HepG2 (cell line): ENCODE data around the gene SLC25A20. TPM values are rescaled to one million over a fixed set of nuclear protein-coding genes. Genes with fewer than 3 reads are reported as not detected.
A peak's percentile ranks its signal among the peaks of the same experiment; 100 is the strongest.

Experiments
- ATF4 ChIP-seq, 2 experiments: fragments of 450-650 bp in 1 of 2; sonication (generic) in 1 of 2; formaldehyde crosslinking; IDR thresholded peaks; 2 replicates each; pipeline versions ENCODE4 v1.5.0 to v1.8.0; 2020 to 2022; ENCODE audit warnings: mild to moderate bottlenecking in 1 of 2, missing genetic modification reagents in 1 of 2
- MED8 ChIP-seq: sonication (generic); formaldehyde crosslinking; IDR thresholded peaks from 2 replicates; pipeline ENCODE4 v1.8.1; 2023; ENCODE audit warnings: mild to moderate bottlenecking, missing genetic modification reagents; ENCODE audit not compliant: insufficient replicate concordance
- MTA1 ChIP-seq: sonication (generic); formaldehyde crosslinking; IDR thresholded peaks from 2 replicates; pipeline ENCODE4 v1.4.0; 2020; ENCODE audit warnings: missing genetic modification reagents, mild to moderate bottlenecking, borderline replicate concordance
- MZF1 ChIP-seq: sonication (generic); formaldehyde crosslinking; IDR thresholded peaks from 2 replicates; pipeline ENCODE4 v1.8.1; 2023; ENCODE audit warnings: mild to moderate bottlenecking, missing genetic modification reagents, borderline replicate concordance
- NCOA5 ChIP-seq: sonication (generic); formaldehyde crosslinking; IDR thresholded peaks from 2 replicates; pipeline ENCODE4 v1.4.0; 2020; ENCODE audit warnings: missing genetic modification reagents
- NFIB ChIP-seq: sonication (generic); formaldehyde crosslinking; IDR thresholded peaks from 2 replicates; pipeline ENCODE4 v1.9.0; 2021; ENCODE audit warnings: missing genetic modification reagents, mild to moderate bottlenecking, borderline replicate concordance
- PHF5A ChIP-seq: IDR thresholded peaks from one replicate; pipeline ENCODE4 v1.6.1; 2018; ENCODE audit warnings: low read depth, missing genetic modification reagents; ENCODE audit not compliant: unreplicated experiment
- RAD21 ChIP-seq: fragments of 450-650 bp; formaldehyde crosslinking; IDR thresholded peaks from 2 replicates; pipeline ENCODE4 v1.5.0; 2020; ENCODE audit warnings: mild to moderate bottlenecking
- REPIN1 ChIP-seq: sonication (generic); formaldehyde crosslinking; IDR thresholded peaks from 2 replicates; pipeline ENCODE4 v1.8.0; 2022; ENCODE audit warnings: missing genetic modification reagents, low read depth, mild to moderate bottlenecking, borderline replicate concordance
- RNF219 ChIP-seq: sonication (generic); formaldehyde crosslinking; IDR thresholded peaks from 2 replicates; pipeline ENCODE4 v1.5.0; 2020; ENCODE audit warnings: mild to moderate bottlenecking, missing genetic modification reagents
- SETDB1 ChIP-seq: sonication (generic); formaldehyde crosslinking; IDR thresholded peaks from 2 replicates; pipeline ENCODE4 v1.5.1; 2020; ENCODE audit warnings: missing genetic modification reagents, mild to moderate bottlenecking, borderline replicate concordance
- TBL1XR1 ChIP-seq: fragments of 150-350 bp; IDR thresholded peaks from 2 replicates; pipeline ENCODE4 v1.6.1; 2014; ENCODE audit warnings: borderline replicate concordance, low read length; ENCODE audit not compliant: partially characterized antibody
- TCF7L2 ChIP-seq: IDR thresholded peaks from 2 replicates; pipeline ENCODE4 v1.6.1; 2011; ENCODE audit warnings: mild to moderate bottlenecking, low read depth, low read length, moderate library complexity
- U2AF1 ChIP-seq: fragments of 200-400 bp; formaldehyde crosslinking; optimal IDR thresholded peaks from 2 replicates; pipeline ENCODE3; 2017; ENCODE audit warnings: mild to moderate bottlenecking, low read depth, low read length
- XBP1 ChIP-seq: sonication (generic); formaldehyde crosslinking; IDR thresholded peaks from 2 replicates; pipeline ENCODE4 v1.5.0; 2020; ENCODE audit warnings: missing genetic modification reagents
- ZKSCAN1 ChIP-seq: fragments of 150-350 bp; IDR thresholded peaks from 2 replicates; pipeline ENCODE4 v1.6.1; 2014; ENCODE audit warnings: low read length
- ZNF337 ChIP-seq: sonication (generic); formaldehyde crosslinking; IDR thresholded peaks from 2 replicates; pipeline ENCODE4 v1.5.1; 2020; ENCODE audit warnings: missing genetic modification reagents, low read depth, mild to moderate bottlenecking, borderline replicate concordance
- ZNF383 ChIP-seq: sonication (generic); formaldehyde crosslinking; IDR thresholded peaks from 2 replicates; pipeline ENCODE4 v1.4.0; 2020; ENCODE audit warnings: missing genetic modification reagents, mild to moderate bottlenecking, borderline replicate concordance
- ZNF615 ChIP-seq: sonication (generic); formaldehyde crosslinking; IDR thresholded peaks from 2 replicates; pipeline ENCODE4 v1.5.0; 2020; ENCODE audit warnings: mild to moderate bottlenecking, missing genetic modification reagents, borderline replicate concordance
- ZNF629 ChIP-seq: sonication (generic); formaldehyde crosslinking; conservative IDR thresholded peaks from 2 replicates; pipeline ENCODE4 v1.5.0; 2020; ENCODE audit warnings: missing genetic modification reagents
- ZNF768 ChIP-seq: sonication (generic); formaldehyde crosslinking; IDR thresholded peaks from 2 replicates; pipeline ENCODE4 v1.4.0; 2020; ENCODE audit warnings: missing genetic modification reagents
- ZNF772 ChIP-seq: sonication (generic); formaldehyde crosslinking; IDR thresholded peaks from 2 replicates; pipeline ENCODE4 v1.5.0; 2020; ENCODE audit warnings: mild to moderate bottlenecking, missing genetic modification reagents
- ZNF839 ChIP-seq: sonication (generic); formaldehyde crosslinking; IDR thresholded peaks from 2 replicates; pipeline ENCODE4 v1.4.0; 2020; ENCODE audit warnings: missing genetic modification reagents, mild to moderate bottlenecking, borderline replicate concordance
- ZNF883 ChIP-seq: sonication (generic); formaldehyde crosslinking; IDR thresholded peaks from 2 replicates; pipeline ENCODE4 v1.5.1; 2020; ENCODE audit warnings: mild to moderate bottlenecking, missing genetic modification reagents; ENCODE audit errors: not compliant biosample characterization
- polyA plus RNA-seq, 8 experiments: library from polyadenylated mRNA; depleted of rRNA in 3 of 8; stranded (reverse) in 7 of 8; unstranded in 1 of 8; fragments of >200 nt; fragmentation: Illumina TruSeq in 4 of 8; extraction: Trizol in 4 of 8; gene quantifications; 2 replicates each; pipeline versions ENCODE4 v1.2.1 to v1.2.3, GENCODE V29; 2011 to 2016; ENCODE audit warnings: low read depth in 4 of 8, missing spikeins in 1 of 8, mixed read lengths in 1 of 8; ENCODE audit not compliant: insufficient read depth in 1 of 8
- total RNA-seq, 5 experiments: library from RNA; depleted of rRNA; stranded (reverse); fragments of >200 nt; fragmentation: Illumina TruSeq; extraction: Trizol; gene quantifications; 2 replicates each; pipeline ENCODE4 v1.2.3, GENCODE V29; 2016; ENCODE audit warnings: low read depth in 1 of 5

Gene SLC25A20
- total and polyA plus RNA-seq, 2 of the 13 experiments (the other 11 are each of a cell fraction or from before 2014, with no cell fraction given), result 21.1 to 26.6 TPM

- TF ChIP-seq ZNF629 (CRISPR knock-in tag) (peak; percentile 19; the same call in 1 of the 2 replicates), TCF7L2 (no peak), MZF1 (no peak), PHF5A (CRISPR knock-in tag) (no peak), ZKSCAN1 (no peak), ZNF615 (CRISPR knock-in tag) (no peak), RAD21 (no peak; the same call in 1 of the 2 replicates), ZNF383 (no peak), TBL1XR1 (no peak), ATF4 (CRISPR knock-in tag; IDR thresholded peaks at IDR 0.05) (0 out of 4 replicates have a peak, but pooled peaks of 1 of the 2 experiments have one; percentile 48), MTA1 (CRISPR knock-in tag) (no peak), NCOA5 (CRISPR knock-in tag) (no peak), REPIN1 (CRISPR knock-in tag) (no peak; the same call in 1 of the 2 replicates), ZNF839 (no peak), MED8 (CRISPR knock-in tag) (no peak), ZNF772 (CRISPR knock-in tag) (peak; percentile 41), XBP1 (CRISPR knock-in tag) (peak; percentile 47; the same call in 1 of the 2 replicates), ZNF883 (peak; percentile 15), ZNF768 (peak; percentile 6; the same call in 1 of the 2 replicates), U2AF1 (no peak), RNF219 (0 out of 2 replicates have a peak, but pooled peaks have one; percentile 69), NFIB (CRISPR knock-in tag) (no peak), SETDB1 (CRISPR knock-in tag) (no peak), ZNF337 (CRISPR knock-in tag) (no peak)
These were observed 19.9 kb upstream of the SLC25A20 start, which contains the start of gene ARIH2 (continued) for GRCh38 chr3:48918388-48919214.
